K562 (cell line): ENCODE measurements around the gene C3orf70. TPM values are rescaled to one million over a fixed set of nuclear protein-coding genes. Genes with fewer than 3 reads are reported as not detected.

Experiments used
- CEBPZ ChIP-seq: fragments of 150-350 bp; IDR thresholded peaks from 2 replicates; pipeline ENCODE4 v1.6.1; 2014; ENCODE audit warnings: low read depth, mild to moderate bottlenecking, low read length, borderline replicate concordance
- CGGBP1 ChIP-seq: fragments of 250-450 bp; sonication (Bioruptor Pico); IDR thresholded peaks from 2 replicates; pipeline ENCODE4 v1.9.0; 2021; ENCODE audit warnings: mild to moderate bottlenecking
- POLR2A ChIP-seq: fragments of 450-650 bp; conservative IDR thresholded peaks from 2 replicates; pipeline ENCODE4 v1.6.1; 2016
- POLR2B ChIP-seq: fragments of 450-650 bp; IDR thresholded peaks from 2 replicates; pipeline ENCODE4 v1.6.1; 2018; ENCODE audit warnings: low read depth; ENCODE audit not compliant: partially characterized antibody
- RBM14 ChIP-seq: fragments of 200-400 bp; formaldehyde crosslinking; IDR thresholded peaks from 2 replicates; pipeline ENCODE4 v1.6.1; 2018; ENCODE audit warnings: low read depth, mild to moderate bottlenecking, low read length, moderate library complexity, borderline replicate concordance; ENCODE audit not compliant: insufficient read depth
- ZNF695 ChIP-seq: fragments of 450-650 bp; formaldehyde crosslinking; IDR thresholded peaks from 2 replicates; pipeline ENCODE4 v1.4.0; 2020; ENCODE audit warnings: mild to moderate bottlenecking, moderate library complexity
- polyA plus RNA-seq, 8 experiments: library from polyadenylated mRNA; depleted of rRNA in 4 of 8; stranded (reverse) in 5 of 8; unstranded in 3 of 8; fragments of >200 nt; fragmentation: Nextera tagmentation in 2 of 8; fragmentation: Illumina TruSeq in 1 of 8; extraction: Ambion mirVana in 2 of 8; extraction: Trizol in 1 of 8; gene quantifications; 2 replicates each; pipeline versions ENCODE4 v1.2.1 to v1.2.3, GENCODE V29; 2011 to 2014; ENCODE audit warnings: inconsistent platforms in 1 of 8, missing spikeins in 1 of 8
- total RNA-seq, 7 experiments: library from RNA; depleted of rRNA in 6 of 7; stranded (reverse); fragments of >200 nt in 6 of 7; fragmentation: Illumina TruSeq in 2 of 7; extraction: Trizol in 2 of 7; gene quantifications; 2 replicates each; pipeline versions ENCODE4 v1.2.1 to v1.2.3, GENCODE V29; 2011 to 2021; ENCODE audit warnings: low replicate concordance in 1 of 7
- TF ChIP-seq, protein P1 (sequence below): sonication (generic); formaldehyde crosslinking; IDR thresholded peaks from 2 replicates; pipeline ENCODE4 v1.5.0; 2020; ENCODE audit warnings: missing genetic modification reagents
- TF ChIP-seq, protein P2 (sequence below): fragments of 250-450 bp; sonication (Bioruptor Pico); IDR thresholded peaks from 2 replicates; pipeline ENCODE4 v1.8.0; 2021; ENCODE audit warnings: moderate library complexity, mild to moderate bottlenecking, inconsistent platforms
- TF ChIP-seq, protein P3 (sequence below), 2 experiments: fragments of 200-800 bp in 1 of 2; sonication (Bioruptor generic) in 1 of 2; sonication (generic) in 1 of 2; formaldehyde crosslinking in 1 of 2; IDR thresholded peaks in 1 of 2; conservative IDR thresholded peaks in 1 of 2; 2 replicates each; pipeline versions ENCODE4 v1.5.0 to v1.6.1; 2016 to 2020; ENCODE audit warnings: missing compliant biosample characterization in 1 of 2, missing genetic modification characterization in 1 of 2, missing genetic modification reagents in 1 of 2

Gene C3orf70
- total and polyA plus RNA-seq, 9 of the 15 experiments (the other 6 are each of a cell fraction or from before 2014, with no cell fraction given) = 0.01 to 0.04 (median 0.03) TPM; not detected in 6

DNA sequence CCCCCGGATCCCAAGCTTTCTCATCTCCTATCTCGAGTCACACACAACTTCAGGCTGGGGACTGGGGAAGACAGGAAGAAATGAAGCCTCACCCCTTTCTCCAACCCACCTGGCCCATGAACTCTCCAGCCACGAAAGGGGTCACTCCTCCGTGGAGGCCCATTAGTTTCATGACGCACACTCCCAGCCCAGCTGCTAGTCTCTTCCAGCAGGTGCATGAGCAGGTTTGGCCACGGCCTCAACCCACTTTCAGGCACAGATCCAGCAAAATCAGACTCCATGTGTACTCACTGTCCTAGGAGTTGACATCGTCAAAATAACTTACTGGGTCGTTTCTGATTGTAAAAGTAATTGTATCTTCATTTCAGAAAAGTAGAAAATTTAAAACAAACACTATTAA, 76.6 kb downstream of the C3orf70 start (continued):
- TF ChIP-seq CEBPZ (no peak), POLR2B (no peak), POLR2A (no peak), ZNF695 (CRISPR knock-in tag) (no peak), RBM14 (no peak), CGGBP1 (CRISPR knock-in tag) (no peak)
- TF ChIP-seq, protein P1, sequence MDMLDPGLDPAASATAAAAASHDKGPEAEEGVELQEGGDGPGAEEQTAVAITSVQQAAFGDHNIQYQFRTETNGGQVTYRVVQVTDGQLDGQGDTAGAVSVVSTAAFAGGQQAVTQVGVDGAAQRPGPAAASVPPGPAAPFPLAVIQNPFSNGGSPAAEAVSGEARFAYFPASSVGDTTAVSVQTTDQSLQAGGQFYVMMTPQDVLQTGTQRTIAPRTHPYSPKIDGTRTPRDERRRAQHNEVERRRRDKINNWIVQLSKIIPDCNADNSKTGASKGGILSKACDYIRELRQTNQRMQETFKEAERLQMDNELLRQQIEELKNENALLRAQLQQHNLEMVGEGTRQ (CRISPR knock-in tag) = no peak
- TF ChIP-seq, protein P2, sequence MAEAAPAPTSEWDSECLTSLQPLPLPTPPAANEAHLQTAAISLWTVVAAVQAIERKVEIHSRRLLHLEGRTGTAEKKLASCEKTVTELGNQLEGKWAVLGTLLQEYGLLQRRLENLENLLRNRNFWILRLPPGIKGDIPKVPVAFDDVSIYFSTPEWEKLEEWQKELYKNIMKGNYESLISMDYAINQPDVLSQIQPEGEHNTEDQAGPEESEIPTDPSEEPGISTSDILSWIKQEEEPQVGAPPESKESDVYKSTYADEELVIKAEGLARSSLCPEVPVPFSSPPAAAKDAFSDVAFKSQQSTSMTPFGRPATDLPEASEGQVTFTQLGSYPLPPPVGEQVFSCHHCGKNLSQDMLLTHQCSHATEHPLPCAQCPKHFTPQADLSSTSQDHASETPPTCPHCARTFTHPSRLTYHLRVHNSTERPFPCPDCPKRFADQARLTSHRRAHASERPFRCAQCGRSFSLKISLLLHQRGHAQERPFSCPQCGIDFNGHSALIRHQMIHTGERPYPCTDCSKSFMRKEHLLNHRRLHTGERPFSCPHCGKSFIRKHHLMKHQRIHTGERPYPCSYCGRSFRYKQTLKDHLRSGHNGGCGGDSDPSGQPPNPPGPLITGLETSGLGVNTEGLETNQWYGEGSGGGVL (CRISPR knock-in tag) = no peak
- TF ChIP-seq, protein P3, sequence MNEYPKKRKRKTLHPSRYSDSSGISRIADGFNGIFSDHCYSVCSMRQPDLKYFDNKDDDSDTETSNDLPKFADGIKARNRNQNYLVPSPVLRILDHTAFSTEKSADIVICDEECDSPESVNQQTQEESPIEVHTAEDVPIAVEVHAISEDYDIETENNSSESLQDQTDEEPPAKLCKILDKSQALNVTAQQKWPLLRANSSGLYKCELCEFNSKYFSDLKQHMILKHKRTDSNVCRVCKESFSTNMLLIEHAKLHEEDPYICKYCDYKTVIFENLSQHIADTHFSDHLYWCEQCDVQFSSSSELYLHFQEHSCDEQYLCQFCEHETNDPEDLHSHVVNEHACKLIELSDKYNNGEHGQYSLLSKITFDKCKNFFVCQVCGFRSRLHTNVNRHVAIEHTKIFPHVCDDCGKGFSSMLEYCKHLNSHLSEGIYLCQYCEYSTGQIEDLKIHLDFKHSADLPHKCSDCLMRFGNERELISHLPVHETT (CRISPR knock-in tag; conservative IDR thresholded peaks at IDR 0.05 in 1 of 2, IDR thresholded peaks at IDR 0.05 in 1 of 2) = no peak
